ENCODE results near the gene FAM180B.

- TF ChIP-seq CTCF (conservative IDR thresholded peaks at IDR 0.05 in 1 of 2, IDR thresholded peaks at IDR 0.05 in 1 of 2; ENCODE audit: low read depth in 1 of 2, low read length in 2 of 2), result no peak
- no peak for TF ChIP-seq EZH2 (IDR thresholded peaks at IDR 0.05; ENCODE audit: low read length, missing control alignments)
Measured at GRCh38 chr11:47587723-47588326, 1.3 kb downstream of the FAM180B start.
